Mucosa of descending colon (tissue), 3 donors: ENCODE results near the gene TTYH2. TPM values are rescaled to one million over a fixed set of nuclear protein-coding genes. Genes with fewer than 3 reads are reported as not detected.

ENCODE experiments used
- ATAC-seq: fragments of 200-7000 bp; cut with Tn5 transposase; one replicate; pipeline ENCODE4 v1.9.1; 2020; ENCODE audit warnings: mild to moderate bottlenecking, moderate library complexity
- DNase-seq, 3 donors: peaks; one replicate each; pipeline ENCODE4 v3.0.0-alpha.2; 2020
- H3K36me3 ChIP-seq: fragments of 200-600 bp; one replicate; pipeline ENCODE4 v1.8.0; 2021; ENCODE audit warnings: low read depth, mild to moderate bottlenecking
- H3K4me1 ChIP-seq: fragments of 200-600 bp; one replicate; pipeline ENCODE4 v1.8.0; 2021; ENCODE audit warnings: low read depth, mild to moderate bottlenecking
- H3K4me3 ChIP-seq: fragments of 200-600 bp; one replicate; pipeline ENCODE4 v1.8.0; 2021; ENCODE audit warnings: mild to moderate bottlenecking
- H3K9me3 ChIP-seq: fragments of 200-600 bp; one replicate; pipeline ENCODE4 v1.8.0; 2021; ENCODE audit warnings: mild to moderate bottlenecking
- intact Hi-C, 2 donors: fragments of 100-400 bp; cut with DNase I in 1 of 2; cut with micrococcal nuclease in 1 of 2; formaldehyde crosslinking; loops; one replicate each; pipeline versions ENCODE4 v1.11.0 to v1.11.1; 2022; cut with DNase I, micrococcal nuclease
- long read RNA-seq, 2 donors: library from polyadenylated mRNA; unstranded; transcript quantifications; one replicate each; pipeline ENCODE4 v2.0.0, GENCODE V29; 2019 to 2021
- total RNA-seq, 3 donors: library from RNA; stranded (reverse); fragmentation: NEBNext Ultra II Directional in 2 of 3; extraction: Animal tissue kit (Norgen Biotek cat#: 25700) in 2 of 3; gene quantifications; one replicate each; pipeline versions ENCODE4 v1.2.1 to v1.2.4, GENCODE V29; 2021 to 2023
- TF ChIP-seq, protein P1 (sequence below): fragments of 200-600 bp; IDR thresholded peaks from one replicate; pipeline ENCODE4 v1.8.0; 2022; ENCODE audit warnings: antibody characterized with exemption, mild to moderate bottlenecking
- donor health status: DM: no; HTN: no; CAD: no; lungs with moderate emphysema.
- donor health status: DM: no; HTN: no; CAD: no.
- donor health status: DM: no; HTN: yes; CAD: no.

Gene TTYH2, protein sequence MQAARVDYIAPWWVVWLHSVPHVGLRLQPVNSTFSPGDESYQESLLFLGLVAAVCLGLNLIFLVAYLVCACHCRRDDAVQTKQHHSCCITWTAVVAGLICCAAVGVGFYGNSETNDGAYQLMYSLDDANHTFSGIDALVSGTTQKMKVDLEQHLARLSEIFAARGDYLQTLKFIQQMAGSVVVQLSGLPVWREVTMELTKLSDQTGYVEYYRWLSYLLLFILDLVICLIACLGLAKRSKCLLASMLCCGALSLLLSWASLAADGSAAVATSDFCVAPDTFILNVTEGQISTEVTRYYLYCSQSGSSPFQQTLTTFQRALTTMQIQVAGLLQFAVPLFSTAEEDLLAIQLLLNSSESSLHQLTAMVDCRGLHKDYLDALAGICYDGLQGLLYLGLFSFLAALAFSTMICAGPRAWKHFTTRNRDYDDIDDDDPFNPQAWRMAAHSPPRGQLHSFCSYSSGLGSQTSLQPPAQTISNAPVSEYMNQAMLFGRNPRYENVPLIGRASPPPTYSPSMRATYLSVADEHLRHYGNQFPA
- 1 to 10 TPM; 2.5 to 9.1 (median 3.1) TPM for total RNA-seq
- long read RNA-seq, donor 1, transcript TTYH2-201 (14 exons, 3,490 nt): major isoform, 10 of 14 reads
- long read RNA-seq, donor 1, partial matches to known transcripts: 0 of 14 reads
- long read RNA-seq, donor 1, other reads (novel, unspliced or antisense): 4 of 14 reads
- long read RNA-seq, donor 2, partial matches to known transcripts: 1 of 3 reads
- long read RNA-seq, donor 2, other reads (novel, unspliced or antisense): 1 of 3 reads

GRCh38 chr17:74212913-74213791 is at the start of gene TTYH2:
TTYH2 (plus strand) TSS chr17:74213571; CDS start chr17:74213588, 17 bp downstream.
- Histone ChIP-seq H3K4me3 (peak within 1 kb of the TSS; percentile 4), H3K36me3 (no peaks in the 10 kb centered on the region), H3K4me1 (peaks cover 21% of the 10 kb centered on the region), H3K9me3 (no peaks in the 10 kb centered on the region)
- ATAC-seq: peak; percentile 89
- TF ChIP-seq, protein P1, sequence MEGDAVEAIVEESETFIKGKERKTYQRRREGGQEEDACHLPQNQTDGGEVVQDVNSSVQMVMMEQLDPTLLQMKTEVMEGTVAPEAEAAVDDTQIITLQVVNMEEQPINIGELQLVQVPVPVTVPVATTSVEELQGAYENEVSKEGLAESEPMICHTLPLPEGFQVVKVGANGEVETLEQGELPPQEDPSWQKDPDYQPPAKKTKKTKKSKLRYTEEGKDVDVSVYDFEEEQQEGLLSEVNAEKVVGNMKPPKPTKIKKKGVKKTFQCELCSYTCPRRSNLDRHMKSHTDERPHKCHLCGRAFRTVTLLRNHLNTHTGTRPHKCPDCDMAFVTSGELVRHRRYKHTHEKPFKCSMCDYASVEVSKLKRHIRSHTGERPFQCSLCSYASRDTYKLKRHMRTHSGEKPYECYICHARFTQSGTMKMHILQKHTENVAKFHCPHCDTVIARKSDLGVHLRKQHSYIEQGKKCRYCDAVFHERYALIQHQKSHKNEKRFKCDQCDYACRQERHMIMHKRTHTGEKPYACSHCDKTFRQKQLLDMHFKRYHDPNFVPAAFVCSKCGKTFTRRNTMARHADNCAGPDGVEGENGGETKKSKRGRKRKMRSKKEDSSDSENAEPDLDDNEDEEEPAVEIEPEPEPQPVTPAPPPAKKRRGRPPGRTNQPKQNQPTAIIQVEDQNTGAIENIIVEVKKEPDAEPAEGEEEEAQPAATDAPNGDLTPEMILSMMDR: no peak
- peak; percentile 88 to 90 (median 89) for DNase-seq
- intact Hi-C loops: no loop called here

GRCh38 chr17:74163836-74164235 is 49.5 kb upstream of the TTYH2 start:
- Histone ChIP-seq H3K4me1 (no peaks in the 10 kb centered on the region), H3K36me3 (no peaks in the 10 kb centered on the region), H3K4me3 (no peak overlapping the region), H3K9me3 (no peaks in the 10 kb centered on the region)
- DNase-seq: no peak
- ATAC-seq: no peak
- intact Hi-C loops: no loop called here
- TF ChIP-seq, protein P1: no peak

DNA sequence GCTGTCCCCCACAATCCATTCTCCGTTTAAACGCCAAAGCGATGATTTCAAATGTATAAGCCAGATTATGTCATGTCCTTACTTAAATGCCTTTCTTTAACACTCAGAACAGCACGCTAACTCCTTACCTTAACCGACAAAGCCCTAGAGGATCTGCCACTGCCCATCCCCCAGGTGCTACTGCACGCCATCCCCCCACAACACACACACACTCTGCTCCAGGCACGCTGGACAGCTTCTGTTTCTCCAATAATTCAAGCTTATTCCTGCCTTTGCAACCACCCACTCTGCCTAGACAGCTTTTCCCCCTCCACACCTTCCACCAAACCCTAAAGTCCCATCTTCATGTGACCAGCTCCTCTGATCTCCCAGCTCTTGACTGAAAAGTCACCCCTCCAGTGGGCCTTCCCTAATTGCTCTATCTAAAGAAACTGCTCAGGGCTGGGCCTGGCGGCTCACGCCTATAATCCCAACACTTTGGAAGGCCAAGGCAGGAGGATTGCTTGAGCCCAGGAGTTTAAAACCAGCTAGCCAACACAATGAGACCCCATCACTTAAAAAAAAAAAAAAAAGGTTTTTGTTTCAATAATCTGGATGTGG is 48.8 kb upstream of the TTYH2 start:
- Histone ChIP-seq H3K36me3 (no peaks in the 10 kb centered on the region), H3K9me3 (no peaks in the 10 kb centered on the region), H3K4me3 (no peak overlapping the region), H3K4me1 (no peaks in the 10 kb centered on the region)
- TF ChIP-seq, protein P1: no peak
- ATAC-seq: no peak
- intact Hi-C loops: no loop called here
- no peak for DNase-seq

DNA sequence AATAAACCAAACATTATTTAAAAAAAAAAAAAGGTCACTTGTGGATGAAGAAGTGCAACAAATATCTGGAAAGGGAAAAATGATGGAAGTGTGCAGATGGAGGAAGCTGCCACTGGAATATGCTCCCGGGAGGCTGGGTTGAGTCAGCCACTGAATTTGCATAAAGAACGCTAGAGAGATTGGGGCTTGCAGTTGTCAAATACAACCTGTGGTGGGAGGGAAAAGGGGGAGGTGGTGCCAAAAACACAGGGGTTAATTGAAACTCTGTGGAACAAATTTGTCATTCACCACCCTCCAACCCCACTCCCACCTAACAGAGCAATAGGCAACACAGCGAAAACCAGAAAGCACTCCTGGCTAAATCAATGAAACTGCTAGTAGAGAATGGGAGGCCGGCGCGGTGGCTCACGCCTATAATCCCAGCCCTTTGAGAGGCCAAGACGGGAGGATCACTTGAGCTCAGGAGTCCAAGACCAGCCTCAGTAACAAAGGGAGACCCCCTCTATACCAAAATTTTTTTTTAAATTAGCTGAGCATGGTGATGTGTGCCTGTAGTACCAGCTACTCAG is 47.5 kb upstream of the TTYH2 start:
- TF ChIP-seq, protein P1: no peak
- DNase-seq (no peak), ATAC-seq (no peak)
- Histone ChIP-seq H3K4me1 (no peaks in the 10 kb centered on the region), H3K36me3 (no peaks in the 10 kb centered on the region), H3K9me3 (no peaks in the 10 kb centered on the region), H3K4me3 (no peak overlapping the region)
- intact Hi-C loops: no loop called here

GRCh38 chr17:74170924-74171323 is 42.4 kb upstream of the TTYH2 start:
- Histone ChIP-seq H3K9me3 (no peaks in the 10 kb centered on the region), H3K4me3 (no peak overlapping the region), H3K36me3 (no peaks in the 10 kb centered on the region), H3K4me1 (no peaks in the 10 kb centered on the region)
- TF ChIP-seq, protein P1: no peak
- ATAC-seq: no peak
- DNase-seq: no peak
- intact Hi-C loops: loop anchor here in 1 of 2 donors (10.0 kb wide), 1 partner anchor 736 kb away; no protein-coding TSS in a partner anchor
